K562 (cell line): ENCODE results near the gene SLC16A12. TPM values are rescaled to one million over a fixed set of nuclear protein-coding genes. Genes with fewer than 3 reads are reported as not detected.

Source experiments
- ATAC-seq: fragments of 200-7000 bp; cut with Tn5 transposase; 3 replicates; pipeline ENCODE4 v1.9.1; 2020; ENCODE audit warnings: moderate library complexity
- BruUV-seq: library from RNA; stranded (reverse); fragments of 400-500 nt; replicated peaks from 2 replicates; lab custom pipeline; 2021; lab: Mats Ljungman, UMichigan
- CTCF ChIA-PET: fragments of 300-600 bp; formaldehyde crosslinking; extraction: SDS; loops from one replicate; lab custom pipeline; 2021; ENCODE audit warnings: low intra/inter-chr PET ratio; lab: Yijun Ruan, JAX
- POLR2A ChIA-PET: fragments of 300-600, 350-650 bp; sonication (Branson Sonifier 250); formaldehyde crosslinking; extraction: SDS; loops from one replicate; lab custom pipeline; 2021; ENCODE audit warnings: antibody characterized with exemption, inconsistent platforms; lab: Yijun Ruan, JAX
- DNase-seq, 4 experiments: peaks; one replicate each; pipeline versions ENCODE4 v3.0.0 to v3.0.0-alpha.2; 2011 to 2018; ENCODE audit warnings: low spot score in 3 of 4, mixed read lengths in 3 of 4; ENCODE audit errors: extremely low read depth in 1 of 4
- FAIRE-seq: peaks from 2 replicates; lab custom pipeline; 2011; peaks lifted over from hg19 to GRCh38; lab: Jason Lieb, UNC
- H2AFZ ChIP-seq: 2 replicates; pipeline ENCODE4 v1.6.0; 2011; ENCODE audit warnings: low read depth, low read length, control low read depth, inconsistent platforms
- H3K27ac ChIP-seq: fragments of 200-600 bp; 3 replicates; pipeline ENCODE4 v1.8.0; 2011; ENCODE audit warnings: low read depth, mild to moderate bottlenecking, control low read depth, inconsistent platforms, low read length, moderate library complexity, mixed read lengths; ENCODE audit errors: extremely low read depth
- H3K27me3 ChIP-seq, 2 experiments: fragments of 300-600 bp in 1 of 2; 2 replicates in 1 of 2; 3 replicates in 1 of 2; pipeline versions ENCODE4 v1.6.0 to v1.8.0; 2011; ENCODE audit warnings: inconsistent platforms in 2 of 2, low read length in 2 of 2, mild to moderate bottlenecking in 1 of 2, mixed read lengths in 1 of 2, moderate library complexity in 1 of 2; ENCODE audit not compliant: control insufficient read depth in 2 of 2, insufficient read depth in 2 of 2
- H3K36me3 ChIP-seq: fragments of 300-600 bp; 3 replicates; pipeline ENCODE4 v1.8.0; 2011; ENCODE audit warnings: mild to moderate bottlenecking, low read length, inconsistent platforms; ENCODE audit not compliant: control insufficient read depth, insufficient read depth
- H3K4me1 ChIP-seq, 2 experiments: fragments of 200-600 bp in 1 of 2; replicated peaks in 1 of 2; 2 replicates in 1 of 2; 3 replicates in 1 of 2; pipeline versions ENCODE4 v1.5.1 to v1.8.0; 2011; ENCODE audit warnings: inconsistent platforms in 2 of 2, low read length in 2 of 2, mild to moderate bottlenecking in 1 of 2, mixed read lengths in 1 of 2, moderate library complexity in 1 of 2; ENCODE audit not compliant: control insufficient read depth in 2 of 2, insufficient read depth in 2 of 2
- H3K4me2 ChIP-seq: 2 replicates; pipeline ENCODE4 v1.6.1; 2011; ENCODE audit warnings: low read length, control low read depth, inconsistent platforms, mixed read lengths; ENCODE audit not compliant: insufficient read depth
- H3K4me3 ChIP-seq: fragments of 200-600 bp; sonication (generic), shearing (Covaris generic); 2 replicates; pipeline ENCODE4 v1.5.1; 2016; ENCODE audit warnings: control low read depth, inconsistent platforms
- H3K79me2 ChIP-seq: fragments of 200-600 bp; 3 replicates; pipeline ENCODE4 v1.8.0; 2011; ENCODE audit warnings: low read length, inconsistent platforms; ENCODE audit not compliant: control insufficient read depth, insufficient read depth
- H3K9ac ChIP-seq, 2 experiments: 2 replicates each; pipeline versions ENCODE4 v1.6.0 to v1.6.1; 2011; ENCODE audit warnings: low read depth in 2 of 2, low read length in 2 of 2, control low read depth in 1 of 2, inconsistent platforms in 1 of 2, mild to moderate bottlenecking in 1 of 2, mixed read lengths in 1 of 2; ENCODE audit not compliant: insufficient read depth in 1 of 2
- H3K9me1 ChIP-seq: one replicate; pipeline ENCODE4 v1.6.0; 2011; ENCODE audit warnings: inconsistent platforms, mild to moderate bottlenecking, low read length, moderate library complexity; ENCODE audit not compliant: control insufficient read depth, insufficient read depth
- H3K9me3 ChIP-seq: replicated peaks from 2 replicates; pipeline ENCODE4 v1.5.1; 2011; ENCODE audit warnings: low read depth, low read length, inconsistent platforms; ENCODE audit not compliant: control insufficient read depth, insufficient read depth
- H4K20me1 ChIP-seq: replicated peaks from 2 replicates; pipeline ENCODE4 v1.6.1; 2011; ENCODE audit warnings: low read length, inconsistent platforms, mixed read lengths; ENCODE audit not compliant: control insufficient read depth, insufficient read depth
- HBP1 ChIP-seq: fragments of 450-650 bp; formaldehyde crosslinking; IDR thresholded peaks from 2 replicates; pipeline ENCODE4 v1.4.0; 2022; ENCODE audit warnings: missing genetic modification characterization
- RAD21 ChIP-seq, 2 experiments: fragments of 250-450 bp in 1 of 2; fragments of 450-650 bp in 1 of 2; sonication (Bioruptor Pico) in 1 of 2; formaldehyde crosslinking in 1 of 2; IDR thresholded peaks in 1 of 2; conservative IDR thresholded peaks in 1 of 2; 2 replicates each; pipeline versions ENCODE4 v1.4.0 to v1.8.0; 2020 to 2022; ENCODE audit warnings: mild to moderate bottlenecking in 2 of 2, moderate library complexity in 1 of 2
- WGBS: fragments of 100-300 bp; shearing (Covaris generic); methylation state at CpG from one replicate; pipeline ENCODE4 v1.1.6; 2016; ENCODE audit warnings: low coverage, mixed read lengths; ENCODE audit not compliant: insufficient coverage; ENCODE audit errors: missing lambda C conversion rate; 5-methylcytosine and 5-hydroxymethylcytosine counted together
- in situ Hi-C: fragments of 300-500 bp; cut with MboI; formaldehyde crosslinking; loops from 4 replicates; pipeline ENCODE4 v1.15.0; 2018; ENCODE audit warnings: inconsistent platforms, mixed read lengths
- intact Hi-C: fragments of 100-400 bp; cut with micrococcal nuclease; formaldehyde crosslinking; loops from 2 replicates; pipeline ENCODE4 v1.14.2; 2022
- polyA plus RNA-seq, 8 experiments: library from polyadenylated mRNA; depleted of rRNA in 4 of 8; stranded (reverse) in 5 of 8; unstranded in 3 of 8; fragments of >200 nt; fragmentation: Nextera tagmentation in 2 of 8; fragmentation: Illumina TruSeq in 1 of 8; extraction: Ambion mirVana in 2 of 8; extraction: Trizol in 1 of 8; gene quantifications; 2 replicates each; pipeline versions ENCODE4 v1.2.1 to v1.2.3, GENCODE V29; 2011 to 2014; ENCODE audit warnings: inconsistent platforms in 1 of 8, missing spikeins in 1 of 8
- total RNA-seq, 7 experiments: library from RNA; depleted of rRNA in 6 of 7; stranded (reverse); fragments of >200 nt in 6 of 7; fragmentation: Illumina TruSeq in 2 of 7; extraction: Trizol in 2 of 7; gene quantifications; 2 replicates each; pipeline versions ENCODE4 v1.2.1 to v1.2.3, GENCODE V29; 2011 to 2021; ENCODE audit warnings: low replicate concordance in 1 of 7
- TF ChIP-seq, protein P1 (sequence below), 3 experiments: IDR thresholded peaks in 2 of 3; conservative IDR thresholded peaks in 1 of 3; 2 replicates each; pipeline ENCODE4 v1.5.1; 2011 to 2012; ENCODE audit warnings: low read length in 3 of 3, mild to moderate bottlenecking in 3 of 3, control low read depth in 2 of 3, improper control_type of control experiment in 1 of 3, inconsistent platforms in 1 of 3, low read depth in 1 of 3, mixed read lengths in 1 of 3, moderate library complexity in 1 of 3; ENCODE audit not compliant: insufficient read depth in 2 of 3

Gene SLC16A12
- total and polyA plus RNA-seq, 9 of the 15 experiments (the other 6 are each of a cell fraction or from before 2014, with no cell fraction given): not detected

DNA sequence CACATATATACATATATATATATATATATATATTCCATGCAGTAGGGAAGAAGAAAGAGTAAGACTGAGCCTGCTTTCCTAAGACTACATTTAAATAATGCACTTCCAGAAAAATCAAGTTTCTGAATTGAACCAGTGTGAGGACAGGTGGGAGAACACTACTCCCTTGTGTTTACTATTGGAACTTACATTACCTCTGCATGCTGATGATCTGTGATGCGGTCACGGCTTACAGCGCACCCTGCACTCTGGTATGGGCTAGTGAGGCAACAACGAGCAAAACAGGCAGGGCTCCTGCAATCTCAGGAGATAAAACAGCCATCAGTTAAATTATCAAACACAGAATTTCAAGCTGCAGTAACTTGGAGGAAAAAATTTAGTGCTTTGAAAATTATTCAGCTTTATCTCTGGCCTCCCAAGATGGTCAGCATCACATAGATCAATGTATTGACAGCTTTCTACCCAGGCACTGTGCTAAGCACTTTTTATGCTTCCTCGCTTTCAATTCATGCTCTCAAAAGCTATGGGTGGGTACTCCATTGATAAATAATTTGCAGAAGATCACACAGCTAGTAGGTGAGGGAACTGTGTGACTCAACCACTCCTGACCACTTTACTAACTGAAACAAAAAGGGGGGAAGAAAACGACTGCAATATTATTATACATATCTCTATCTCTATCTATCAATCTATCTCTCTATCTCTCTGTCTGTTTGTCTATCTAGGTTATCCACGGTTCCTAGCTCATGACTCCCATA, 20.5 kb upstream of the SLC16A12 start:
- ChIA-PET CTCF (no interaction called here), POLR2A (interaction anchor here (1.0 kb wide), 1 partner anchor 32 kb away, joined by 3 read pairs; no protein-coding TSS in a partner anchor)
- H3K79me2 ChIP-seq: no peaks in the 10 kb centered on the region

More for the DNA sequence above, 20.5 kb upstream of the SLC16A12 start:
- TF ChIP-seq HBP1 (CRISPR knock-in tag) (no peak), RAD21 (CRISPR knock-in tag; conservative IDR thresholded peaks at IDR 0.05 in 1 of 2, IDR thresholded peaks at IDR 0.05 in 1 of 2) (peak in 1 of 2 experiments; percentile 30; a peak in 1 of 4 replicates)
- TF ChIP-seq, protein P1, sequence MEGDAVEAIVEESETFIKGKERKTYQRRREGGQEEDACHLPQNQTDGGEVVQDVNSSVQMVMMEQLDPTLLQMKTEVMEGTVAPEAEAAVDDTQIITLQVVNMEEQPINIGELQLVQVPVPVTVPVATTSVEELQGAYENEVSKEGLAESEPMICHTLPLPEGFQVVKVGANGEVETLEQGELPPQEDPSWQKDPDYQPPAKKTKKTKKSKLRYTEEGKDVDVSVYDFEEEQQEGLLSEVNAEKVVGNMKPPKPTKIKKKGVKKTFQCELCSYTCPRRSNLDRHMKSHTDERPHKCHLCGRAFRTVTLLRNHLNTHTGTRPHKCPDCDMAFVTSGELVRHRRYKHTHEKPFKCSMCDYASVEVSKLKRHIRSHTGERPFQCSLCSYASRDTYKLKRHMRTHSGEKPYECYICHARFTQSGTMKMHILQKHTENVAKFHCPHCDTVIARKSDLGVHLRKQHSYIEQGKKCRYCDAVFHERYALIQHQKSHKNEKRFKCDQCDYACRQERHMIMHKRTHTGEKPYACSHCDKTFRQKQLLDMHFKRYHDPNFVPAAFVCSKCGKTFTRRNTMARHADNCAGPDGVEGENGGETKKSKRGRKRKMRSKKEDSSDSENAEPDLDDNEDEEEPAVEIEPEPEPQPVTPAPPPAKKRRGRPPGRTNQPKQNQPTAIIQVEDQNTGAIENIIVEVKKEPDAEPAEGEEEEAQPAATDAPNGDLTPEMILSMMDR (IDR thresholded peaks at IDR 0.05 in 2 of 3, conservative IDR thresholded peaks at IDR 0.05 in 1 of 3; ENCODE audit: insufficient read depth in 2 of 3, low read depth in 1 of 3, low read length in 3 of 3): peak in 2 of 3 experiments; percentile 22 to 32; a peak in 3 of 6 replicates
- no peak for DNase-seq
- 12% methylated on average over 7 of the region's 7 CpGs for WGBS
- in situ Hi-C loops: no loop called here
- Histone ChIP-seq H3K9me3 (no peaks in the 10 kb centered on the region), H3K4me2 (no peak overlapping the region), H3K9me1 (no peaks in the 10 kb centered on the region), H2AFZ (no peak overlapping the region), H3K9ac (no peak overlapping the region), H4K20me1 (no peaks in the 10 kb centered on the region), H3K36me3 (no peaks in the 10 kb centered on the region), H3K27me3 (no peaks in the 10 kb centered on the region), H3K4me3 (no peak overlapping the region), H3K27ac (no peak overlapping the region), H3K4me1 (no peaks in the 10 kb centered on the region; a peak in 1 of 5 replicates)
- peak; percentile 66 for ATAC-seq
- no TSS peak for BruUV-seq
- no peak for FAIRE-seq
- intact Hi-C loops: no loop called here
